Measurements from ENCODE around the gene NFATC2.
"Not testable (repeated sequence)": the region's sequence is repeated elsewhere in the genome, so short reads cannot be mapped to it uniquely, and the experiment has no call there.

Gene NFATC2

DNA sequence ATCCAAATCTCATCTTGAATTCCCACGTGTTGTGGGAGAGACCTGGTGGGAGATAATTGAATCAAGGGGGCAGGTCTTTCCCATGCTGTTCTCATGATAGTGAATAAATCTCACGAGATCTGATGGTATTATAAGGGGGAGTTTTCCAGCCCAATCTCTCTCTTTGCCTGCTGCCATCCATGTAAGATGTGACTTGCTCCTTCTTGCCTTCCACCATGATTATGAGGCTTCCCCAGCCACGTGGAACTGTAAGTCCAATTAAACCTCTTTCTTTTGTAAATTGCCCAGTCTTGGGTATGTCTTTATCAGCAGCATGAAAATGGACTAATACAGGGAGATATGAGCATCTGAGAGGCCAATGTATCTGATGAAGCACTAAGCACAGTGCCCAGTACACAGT lies 26.0 kb upstream of the NFATC2 start:
- DNase-seq (ENCODE audit: low read depth in 2 of 3, low spot score in 2 of 3) = not testable (repeated sequence)

DNA sequence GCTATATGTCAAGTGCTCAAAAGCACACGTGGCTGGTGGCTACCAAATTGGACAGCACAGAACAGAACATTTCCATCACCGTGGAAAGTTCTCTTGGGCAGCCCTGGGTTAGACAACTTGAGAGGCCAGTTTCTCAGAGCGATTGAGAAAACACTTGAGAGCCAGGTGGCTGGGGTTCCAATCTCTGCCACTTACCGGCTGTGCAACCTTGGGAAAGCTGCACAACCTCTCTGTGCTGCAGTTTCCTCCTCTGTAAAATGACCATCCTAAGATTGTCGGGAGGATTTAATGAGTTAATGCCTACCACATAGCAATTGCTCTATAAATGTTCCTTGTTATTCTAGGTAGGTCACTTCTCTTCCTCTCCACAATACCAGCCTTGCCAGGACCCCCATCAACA lies 25.1 kb upstream of the NFATC2 start:
- DNase-seq (ENCODE audit: low read depth in 2 of 3, low spot score in 2 of 3) = no peak

GRCh38 chr20:51566594-51566993 lies 24.1 kb upstream of the NFATC2 start:
- DNase-seq (ENCODE audit: low read depth in 2 of 3, low spot score in 2 of 3) = no peak

GRCh38 chr20:51565298-51566144 lies 23.0 kb upstream of the NFATC2 start:
- no peak for DNase-seq (ENCODE audit: low read depth in 2 of 3, low spot score in 2 of 3)

- DNase-seq (ENCODE audit: low read depth in 2 of 3, low spot score in 2 of 3) = no peak
Observed at GRCh38 chr20:51563486-51564332, 21.2 kb upstream of the NFATC2 start.

DNA sequence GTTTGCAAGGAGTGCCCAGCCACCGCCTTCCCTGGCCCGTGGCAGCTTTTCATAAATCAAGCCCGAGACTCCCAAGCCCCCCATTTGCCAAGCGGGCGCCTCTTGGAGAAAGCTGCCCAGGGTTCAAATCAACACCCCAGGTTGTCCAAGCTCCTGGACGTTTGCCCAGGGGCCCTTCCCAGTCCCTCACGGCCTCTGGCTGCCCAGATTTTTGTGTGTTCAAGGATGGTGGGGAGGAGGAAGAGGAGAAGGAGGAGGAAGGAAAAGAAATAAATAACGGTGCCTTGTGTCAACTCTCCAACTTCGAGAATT lies 20.6 kb upstream of the NFATC2 start:
- no peak for DNase-seq (ENCODE audit: low read depth in 2 of 3, low spot score in 2 of 3)

- DNase-seq (ENCODE audit: low read depth in 2 of 3, low spot score in 2 of 3) = no peak
Observed at GRCh38 chr20:51562332-51563173, 20.0 kb upstream of the NFATC2 start.

DNA sequence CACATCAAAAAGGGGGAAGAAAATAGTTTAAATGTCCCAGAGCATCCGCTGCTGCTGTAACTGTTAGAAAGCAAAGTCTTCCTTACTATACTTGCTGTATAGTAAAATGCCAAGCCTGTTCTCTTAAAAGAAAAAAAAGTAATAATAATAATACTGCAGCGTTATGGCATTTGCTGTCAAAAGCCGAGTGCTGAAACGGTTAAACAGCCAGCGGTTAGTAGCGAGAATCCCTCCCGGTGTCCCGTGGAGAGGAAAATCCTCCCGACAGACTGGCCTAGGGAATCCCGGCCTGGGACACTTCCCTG lies 19.5 kb upstream of the NFATC2 start:
- DNase-seq (ENCODE audit: low read depth in 2 of 3, low spot score in 2 of 3) = no peak

DNA sequence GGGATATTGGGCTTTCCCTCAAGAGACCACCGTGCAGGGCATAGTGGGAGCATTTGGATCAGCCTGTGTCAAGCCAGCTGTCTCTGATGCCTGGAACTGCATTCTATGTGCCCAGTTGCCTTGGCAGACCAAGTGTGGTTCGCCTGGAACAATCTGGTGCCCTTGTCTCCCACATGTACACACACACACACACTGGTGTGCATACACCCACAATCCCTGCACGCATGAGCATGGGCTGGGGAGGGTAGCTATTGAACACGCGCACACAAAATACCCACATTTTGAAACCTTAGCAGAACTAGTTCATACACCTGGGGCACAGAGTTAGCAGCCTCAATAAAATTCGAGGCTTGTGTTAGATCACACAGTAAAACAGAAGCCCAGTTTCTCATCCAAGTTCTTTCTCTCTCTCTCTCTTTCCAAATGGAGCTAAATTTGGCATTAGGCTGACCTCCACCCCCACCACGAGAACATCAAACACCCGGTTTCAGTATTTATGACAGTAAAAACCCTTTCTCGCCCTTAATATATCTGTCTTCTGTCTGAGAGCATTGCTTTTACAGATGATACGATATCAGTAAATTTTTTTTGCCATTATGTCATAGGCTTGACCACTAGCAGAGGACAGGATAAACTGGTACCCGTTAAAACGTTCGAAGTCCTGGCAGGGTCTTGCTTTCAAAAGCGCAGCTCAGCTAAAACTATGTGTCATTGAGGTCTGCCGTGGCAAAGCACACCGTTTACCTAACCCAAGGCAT lies 18.2 kb upstream of the NFATC2 start:
- DNase-seq (ENCODE audit: low read depth in 2 of 3, low spot score in 2 of 3) = no peak

- no peak for DNase-seq (ENCODE audit: low read depth in 2 of 3, low spot score in 2 of 3)
Observed at GRCh38 chr20:51560042-51560441, 17.5 kb upstream of the NFATC2 start.

GRCh38 chr20:51554538-51555165 lies 12.1 kb upstream of the NFATC2 start:
- DNase-seq (ENCODE audit: low read depth in 2 of 3, low spot score in 2 of 3) = no peak

- DNase-seq (ENCODE audit: low read depth in 2 of 3, low spot score in 2 of 3) = no peak
Observed at GRCh38 chr20:51553897-51554486, 11.5 kb upstream of the NFATC2 start.

DNA sequence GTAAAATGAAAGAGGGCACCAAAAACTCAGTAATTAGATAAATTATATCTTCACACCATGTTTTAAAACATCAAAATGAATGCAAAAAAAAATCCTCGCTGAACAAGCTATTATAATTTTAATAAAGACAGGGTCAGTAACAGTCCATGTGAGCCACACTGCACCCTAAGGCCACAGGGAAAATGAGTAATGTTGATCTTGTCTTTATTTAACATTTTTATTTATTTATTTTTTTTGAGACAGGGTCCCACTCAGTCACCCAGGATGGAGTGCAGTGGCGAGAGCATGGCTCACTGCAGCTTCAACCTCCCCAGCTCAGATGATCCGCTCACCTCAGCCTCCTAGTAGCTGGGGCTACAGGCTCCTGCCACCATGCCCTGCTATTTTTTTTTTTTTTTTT lies 8.7 kb upstream of the NFATC2 start:
- no peak for DNase-seq (ENCODE audit: low read depth in 2 of 3, low spot score in 2 of 3)

GRCh38 chr20:51549474-51549873 lies 7.0 kb upstream of the NFATC2 start:
- DNase-seq (ENCODE audit: low read depth in 2 of 3, low spot score in 2 of 3) = no peak

- DNase-seq (ENCODE audit: low read depth in 2 of 3, low spot score in 2 of 3) = no peak
Observed at GRCh38 chr20:51547951-51548350, 5.4 kb upstream of the NFATC2 start.

- no peak for DNase-seq (ENCODE audit: low read depth in 2 of 3, low spot score in 2 of 3)
Observed at GRCh38 chr20:51545515-51545914, 3.0 kb upstream of the NFATC2 start.

- DNase-seq (ENCODE audit: low read depth in 2 of 3, low spot score in 2 of 3) = no peak
Observed at GRCh38 chr20:51543422-51543788, 886 bp upstream of the NFATC2 start.

- peak in 1 of 3 experiments; percentile 45 for DNase-seq (ENCODE audit: low read depth in 2 of 3, low spot score in 2 of 3)
Observed at GRCh38 chr20:51542033-51542570, 417 bp downstream of the NFATC2 start.

DNA sequence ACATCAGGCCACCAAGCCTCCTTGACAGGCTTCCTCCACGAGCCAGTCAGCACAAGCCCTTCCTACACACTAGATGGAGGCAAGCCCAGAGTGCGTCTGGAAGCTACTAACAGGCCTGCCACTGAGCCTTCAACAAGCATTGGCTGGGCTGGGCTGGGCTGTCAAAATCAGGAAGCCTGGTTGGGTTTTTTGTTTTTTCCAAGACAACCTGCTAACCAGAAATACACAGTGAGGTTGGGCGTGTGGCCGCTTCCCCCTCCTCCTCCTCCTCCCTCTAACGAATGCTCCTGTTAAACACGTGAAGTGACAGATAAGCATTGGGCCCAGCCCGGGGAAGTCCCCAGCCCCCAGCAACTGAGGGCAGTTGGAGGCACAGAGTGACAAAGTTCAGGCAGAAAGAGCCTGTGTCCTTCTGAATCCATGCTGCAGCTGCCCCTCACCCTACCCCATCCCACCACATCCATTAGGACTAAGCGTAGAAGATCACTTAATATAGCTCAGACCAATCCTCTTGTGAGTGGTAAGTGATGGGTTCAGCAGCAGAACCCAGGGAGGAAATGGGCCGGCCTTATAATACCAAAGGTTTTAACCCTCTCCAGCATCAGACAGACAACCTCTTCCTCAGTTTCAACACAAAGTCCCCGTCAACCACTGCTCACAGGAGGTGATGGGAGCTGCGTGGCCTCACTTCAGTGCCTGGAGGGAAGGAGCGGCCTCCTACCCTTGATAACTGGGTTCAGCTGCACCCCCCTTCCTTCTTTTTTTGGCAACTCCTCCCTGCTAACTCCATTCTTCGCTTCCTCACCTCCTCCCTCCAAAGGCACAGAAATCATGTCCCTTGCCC lies 1.1 kb downstream of the NFATC2 start:
- peak; percentile 57 to 73 (median 64) for DNase-seq (ENCODE audit: low read depth in 2 of 3, low spot score in 2 of 3)

All from activated CD8-positive, alpha-beta memory T cell treated with anti-CD3 and anti-CD28 coated beads for 48 hours (primary cell).